Activated T-cell treated with anti-CD3 and anti-CD28 coated beads for 1 hour (primary cell): ENCODE results near the gene PIGM.
"Not testable (repeated sequence)": the region's sequence is repeated elsewhere in the genome, so short reads cannot be mapped to it uniquely, and the experiment has no call there.

Experiments
- DNase-seq: peaks from one replicate; pipeline ENCODE4 v3.0.0-alpha.2; 2020; ENCODE audit warnings: low read depth

Gene PIGM

DNA sequence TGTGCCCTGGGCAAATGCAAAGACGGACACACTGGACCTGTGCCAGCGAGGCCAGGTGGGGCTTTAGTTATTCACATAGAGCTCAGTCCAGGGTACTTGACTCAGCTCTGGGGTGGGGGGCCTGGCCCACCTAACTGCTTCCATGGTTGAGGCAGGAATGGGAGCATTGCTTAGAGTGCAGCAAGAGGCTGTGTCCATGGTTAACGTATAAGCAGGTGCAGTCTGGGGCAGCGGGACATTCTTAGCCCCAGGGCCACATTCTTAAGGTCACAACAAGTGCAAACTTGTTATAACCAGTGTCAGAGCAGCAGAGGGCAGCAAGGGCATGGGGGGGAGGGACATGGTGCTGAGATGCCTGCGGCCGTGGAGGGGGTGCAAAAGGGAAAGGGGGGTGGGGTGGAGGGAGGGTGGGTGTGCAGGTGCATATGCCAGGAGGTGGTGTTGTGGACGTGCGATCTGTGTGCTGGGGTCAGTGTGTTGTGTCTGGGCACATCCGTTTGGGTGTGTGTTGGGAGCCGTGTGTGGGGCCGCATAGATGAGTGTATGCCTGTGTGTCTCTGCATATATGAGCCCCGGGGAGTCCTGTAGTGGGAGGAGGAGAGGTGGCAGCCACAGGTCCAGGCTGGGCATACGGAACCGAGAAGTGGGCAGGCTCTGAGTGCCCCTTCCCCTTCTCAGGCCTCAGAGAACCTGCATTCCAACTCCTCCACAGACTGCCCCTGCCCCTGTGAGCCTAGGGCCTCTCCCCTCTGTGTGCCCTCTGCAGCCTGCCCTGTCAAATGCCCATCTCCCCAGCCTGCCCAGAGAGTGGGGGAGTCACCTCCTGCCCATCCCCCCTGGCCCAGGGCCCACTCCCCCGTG is 29.8 kb upstream of the PIGM start:
- no peak for DNase-seq

- no peak for DNase-seq
These were observed 26.3 kb upstream of the PIGM start for GRCh38 chr1:160058087-160058486.

- no peak for DNase-seq
These were observed 24.9 kb upstream of the PIGM start for GRCh38 chr1:160056648-160057169.

GRCh38 chr1:160053548-160054365 is 22.0 kb upstream of the PIGM start:
- DNase-seq, result no peak

DNA sequence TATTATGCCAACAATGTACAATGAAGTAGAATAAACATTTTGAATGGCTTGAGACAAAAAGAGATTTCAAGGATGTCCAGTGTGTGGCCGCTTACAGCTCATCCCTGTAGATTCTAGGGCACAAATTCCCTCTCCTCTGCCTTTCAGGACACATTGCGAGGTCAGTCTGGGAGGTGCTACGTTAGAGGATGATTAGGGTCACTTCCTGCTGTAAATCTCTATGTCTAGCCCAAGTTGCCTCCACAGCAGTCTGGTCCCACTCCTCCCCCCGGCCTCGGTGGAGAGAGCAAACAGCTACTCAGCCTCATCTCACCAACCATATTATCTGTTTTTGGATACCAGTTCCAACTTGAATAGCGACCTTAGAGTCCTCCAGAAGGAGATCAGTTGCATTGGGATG is 21.1 kb upstream of the PIGM start:
- no peak for DNase-seq

DNA sequence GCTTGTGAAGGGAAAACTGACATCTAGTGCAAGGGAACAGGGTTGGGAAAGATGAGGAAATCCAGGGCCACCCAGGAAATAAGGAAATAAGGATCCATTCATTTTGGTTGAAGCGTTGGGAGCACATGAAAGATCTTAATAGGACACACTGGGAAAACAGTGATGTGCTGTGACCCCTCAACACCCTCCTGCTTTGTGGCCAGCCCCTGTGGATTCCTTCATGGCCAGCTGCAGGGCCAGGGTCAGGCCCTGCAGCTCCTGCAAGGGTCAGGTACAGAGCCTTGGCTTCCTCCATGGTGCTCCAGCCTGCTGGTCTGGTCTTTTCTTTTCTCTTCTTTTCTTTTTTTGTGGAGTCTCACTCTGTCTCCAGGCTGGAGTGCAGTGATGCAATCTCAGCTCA is 18.8 kb upstream of the PIGM start:
- no peak for DNase-seq

GRCh38 chr1:160050182-160050581 is 18.4 kb upstream of the PIGM start:
- DNase-seq, result not testable (repeated sequence)

- DNase-seq, result no peak
These were observed 17.3 kb upstream of the PIGM start for GRCh38 chr1:160049101-160049500.

- no peak for DNase-seq
These were observed 16.5 kb upstream of the PIGM start for GRCh38 chr1:160048335-160048734.

- no peak for DNase-seq
These were observed 15.6 kb upstream of the PIGM start for GRCh38 chr1:160047111-160047991.

DNA sequence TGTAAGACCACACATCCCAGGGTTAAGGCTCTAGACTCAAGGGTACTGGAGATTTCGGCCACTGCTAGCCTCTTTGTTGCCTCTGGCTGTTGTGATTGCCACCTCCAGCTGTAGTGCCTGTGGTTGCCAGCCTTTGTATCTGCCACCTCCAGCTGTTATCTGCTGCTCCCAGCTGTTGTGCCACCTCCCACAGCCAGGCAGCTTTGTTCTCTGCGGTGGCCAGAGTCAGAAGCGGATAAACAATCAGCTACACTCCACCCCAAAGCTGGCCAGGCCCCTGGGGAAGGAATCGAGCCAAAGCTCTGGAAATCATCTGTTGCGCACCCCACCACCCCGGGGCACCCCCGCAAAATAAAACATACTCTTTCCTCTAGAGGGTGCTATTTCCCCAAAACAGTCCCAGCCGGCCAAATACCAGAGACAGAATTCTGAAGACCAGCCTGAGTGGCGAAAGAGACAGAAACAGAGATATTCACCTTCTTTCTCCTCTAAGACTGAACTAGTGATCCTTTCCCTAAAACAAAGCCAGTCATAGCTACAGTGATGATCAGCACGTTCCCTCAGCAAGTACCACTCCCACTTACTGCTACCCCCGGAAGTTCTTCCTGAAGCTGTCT is 14.8 kb upstream of the PIGM start:
- no peak for DNase-seq

DNA sequence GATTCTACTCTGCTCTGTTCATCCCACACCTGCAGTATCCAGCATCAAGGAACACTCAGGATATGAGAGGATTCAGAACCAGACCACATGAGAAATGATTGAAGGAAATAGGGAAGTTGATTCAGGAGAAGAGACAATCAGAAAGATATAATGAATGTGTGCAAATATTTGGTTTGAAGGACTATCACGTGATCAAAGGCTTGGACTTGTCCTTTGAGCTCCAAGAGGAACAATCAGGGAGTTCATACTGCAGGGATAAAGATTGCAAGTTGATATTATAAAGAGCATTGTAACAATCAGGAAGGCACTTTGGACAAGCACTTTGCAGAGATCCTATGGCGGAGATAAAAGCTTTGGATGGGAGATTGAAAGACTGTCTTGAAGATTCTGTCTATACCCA is 13.9 kb upstream of the PIGM start:
- DNase-seq, result no peak

DNA sequence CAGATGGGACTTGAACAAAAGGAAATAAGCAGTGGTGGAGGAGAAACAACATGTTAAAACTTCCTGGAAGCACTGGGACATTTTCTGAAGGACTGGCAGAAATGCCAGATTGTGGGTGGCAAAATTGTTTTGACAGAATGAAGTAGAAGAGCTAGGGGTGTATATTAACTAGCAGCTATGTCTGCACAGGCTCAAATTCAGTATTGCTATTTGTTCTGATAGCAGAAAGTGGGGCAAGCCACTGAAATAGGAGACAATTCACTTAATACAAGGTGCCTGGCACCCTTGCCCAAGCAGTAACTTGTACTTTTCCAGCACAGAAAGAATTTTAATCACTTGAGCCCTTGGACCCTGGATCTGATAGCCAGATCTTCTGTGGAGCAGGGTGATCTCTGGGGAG is 11.8 kb upstream of the PIGM start:
- no peak for DNase-seq

DNA sequence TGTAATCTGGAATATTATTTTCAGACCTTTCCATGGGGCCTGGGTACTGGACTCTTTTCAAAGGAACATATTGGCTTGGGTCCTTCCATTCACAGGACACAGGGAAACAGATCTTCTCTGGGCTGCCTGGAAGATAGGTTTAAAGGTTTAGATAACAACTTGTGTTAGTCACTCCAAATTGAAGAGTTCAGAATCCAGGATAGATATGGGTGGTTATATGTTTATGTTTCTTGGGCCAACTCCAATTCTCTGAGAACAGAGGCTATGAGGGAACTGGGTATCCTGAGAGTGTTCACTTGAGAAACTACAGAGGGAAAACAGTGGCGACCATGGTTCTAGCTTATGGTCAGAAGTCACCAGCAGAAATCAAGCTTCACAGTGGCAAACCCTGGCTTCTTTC is 8.7 kb upstream of the PIGM start:
- no peak for DNase-seq

DNA sequence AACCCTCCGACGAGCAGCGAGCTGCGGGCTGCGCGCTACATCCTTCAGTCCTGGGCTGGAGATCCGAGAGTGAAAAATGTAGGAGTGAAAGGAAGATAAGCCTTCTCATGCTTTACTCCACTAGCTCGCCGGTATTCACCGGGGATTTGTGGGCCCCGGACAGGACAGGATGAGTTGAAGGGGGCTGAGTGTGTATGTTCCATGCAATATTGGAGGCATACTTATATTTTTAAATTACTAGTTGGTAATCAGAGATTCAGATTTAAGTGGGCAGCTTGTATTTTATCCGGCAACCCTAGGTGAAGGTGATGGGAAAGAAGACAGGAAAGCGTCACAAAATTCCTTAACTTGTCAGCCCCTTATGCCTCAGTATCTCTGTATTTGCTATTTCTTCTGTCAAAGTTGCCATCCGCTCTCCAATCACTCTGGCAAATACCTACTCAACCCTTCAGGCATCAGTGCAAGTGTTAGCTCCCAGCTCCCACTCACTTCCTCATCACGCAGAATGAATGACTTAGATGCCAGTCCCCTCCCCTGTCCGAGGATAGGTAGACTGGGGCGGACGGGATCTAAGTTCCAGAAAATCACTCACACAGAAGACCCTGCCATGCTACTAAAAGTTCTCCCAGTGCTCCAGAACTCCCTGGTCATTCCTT is 503 bp upstream of the PIGM start:
- DNase-seq, result no peak

GRCh38 chr1:160030657-160031364 is 979 bp downstream of the PIGM start:
- DNase-seq, result no peak

- DNase-seq, result no peak
These were observed 3.4 kb downstream of the PIGM start for GRCh38 chr1:160028426-160028825.

- DNase-seq, result no peak
These were observed 6.5 kb downstream of the PIGM start for GRCh38 chr1:160025314-160025713.

GRCh38 chr1:160024195-160024905 is 7.4 kb downstream of the PIGM start:
- DNase-seq, result no peak
